T-cell (primary cell): ENCODE measurements around the gene DGKH. TPM values are rescaled to one million over a fixed set of nuclear protein-coding genes. Genes with fewer than 3 reads are reported as not detected.
"Not testable (repeated sequence)": the region's sequence is repeated elsewhere in the genome, so short reads cannot be mapped to it uniquely, and the experiment has no call there.

Experiments
- ATAC-seq, 4 experiments: fragments of 200-7000 bp in 3 of 4; fragments of 150-1000 bp in 1 of 4; cut with Tn5 transposase; replicated peaks in 1 of 4; 1 replicate in 3 of 4; 2 replicates in 1 of 4; pipeline ENCODE4 v1.10.0; 2021; ENCODE audit warnings: moderate library complexity in 3 of 4, mild to moderate bottlenecking in 2 of 4, moderate number of reproducible peaks in 1 of 4
- CTCF ChIA-PET, 2 donors: fragments of 300-600 bp; sonication (Branson Sonifier 250); formaldehyde crosslinking; loops; one replicate each; lab custom pipeline; 2022; ENCODE audit warnings: antibody characterized with exemption in 2 of 2; lab: Charles Lee
- POLR2A ChIA-PET, 2 donors: fragments of 300-600 bp; sonication (Branson Sonifier 250); formaldehyde crosslinking; loops; one replicate each; lab custom pipeline; 2022; ENCODE audit warnings: antibody characterized with exemption in 2 of 2; lab: Charles Lee
- DNase-seq, 35 experiments: peaks; one replicate each; pipeline versions ENCODE4 v3.0.0 to v3.0.0-alpha.2; 2013 to 2023
- H3K27ac ChIP-seq: one replicate; pipeline ENCODE4 v1.5.1; 2013; ENCODE audit warnings: low read length
- H3K27me3 ChIP-seq, 2 experiments: replicated peaks in 1 of 2; 1 replicate in 1 of 2; 2 replicates in 1 of 2; pipeline versions ENCODE4 v1.6.1 to v1.7.0; 2013; ENCODE audit warnings: low read length in 1 of 2, mixed read lengths in 1 of 2; ENCODE audit not compliant: control insufficient read depth in 2 of 2, insufficient read depth in 2 of 2; ENCODE audit errors: extremely low read depth in 1 of 2
- H3K36me3 ChIP-seq, 2 donors: 1 replicate in 1 of 2; 2 replicates in 1 of 2; pipeline versions ENCODE4 v1.6.1 to v1.7.0; 2013; ENCODE audit warnings: low read length in 1 of 2; ENCODE audit not compliant: control insufficient read depth in 2 of 2, insufficient read depth in 1 of 2; ENCODE audit errors: extremely low read depth in 1 of 2
- H3K4me1 ChIP-seq, 2 experiments: 1 replicate in 1 of 2; 2 replicates in 1 of 2; pipeline versions ENCODE4 v1.6.1 to v1.7.0; 2013; ENCODE audit warnings: low read length in 2 of 2, mixed read lengths in 1 of 2; ENCODE audit not compliant: insufficient read depth in 2 of 2, control insufficient read depth in 1 of 2; ENCODE audit errors: extremely low read depth in 1 of 2
- H3K4me3 ChIP-seq, 2 donors: 1 replicate in 1 of 2; 2 replicates in 1 of 2; pipeline versions ENCODE4 v1.5.1 to v1.7.0; 2013; ENCODE audit warnings: mild to moderate bottlenecking in 2 of 2, low read length in 1 of 2, moderate library complexity in 1 of 2; ENCODE audit not compliant: control insufficient read depth in 1 of 2; ENCODE audit errors: extremely low read depth in 1 of 2
- H3K9me3 ChIP-seq: 2 replicates; pipeline ENCODE4 v1.7.0; 2013
- H3K27ac Mint-ChIP-seq, 2 donors: one replicate each; pipeline ENCODE4 v1.8.0; 2020 to 2021; ENCODE audit warnings: mild to moderate bottlenecking in 2 of 2, mixed read lengths in 2 of 2
- H3K27me3 Mint-ChIP-seq, 2 donors: one replicate each; pipeline ENCODE4 v1.8.0; 2021 to 2022; ENCODE audit warnings: mixed read lengths in 2 of 2
- H3K36me3 Mint-ChIP-seq: one replicate; pipeline ENCODE4 v1.8.0; 2021; ENCODE audit warnings: mixed read lengths
- H3K4me1 Mint-ChIP-seq, 3 donors: one replicate each; pipeline ENCODE4 v1.8.0; 2020 to 2022; ENCODE audit warnings: mixed read lengths in 3 of 3, mild to moderate bottlenecking in 1 of 3
- H3K4me3 Mint-ChIP-seq, 3 donors: one replicate each; pipeline ENCODE4 v1.8.0; 2020 to 2022; ENCODE audit warnings: mild to moderate bottlenecking in 3 of 3, mixed read lengths in 3 of 3, moderate library complexity in 3 of 3
- H3K9me3 Mint-ChIP-seq, 3 donors: one replicate each; pipeline ENCODE4 v1.8.0; 2020 to 2022; ENCODE audit warnings: mixed read lengths in 3 of 3
- WGBS: methylation state at CpG from one replicate; pipeline ENCODE4 v1.1.5; 2013; ENCODE audit warnings: missing lambda C conversion rate; ENCODE audit not compliant: insufficient coverage; 5-methylcytosine and 5-hydroxymethylcytosine counted together
- total RNA-seq, 35 experiments: library from RNA in 6 of 35; stranded (reverse) in 6 of 35; fragments of 120-200 nt in 1 of 35; gene quantifications; one replicate each; pipeline versions ENCODE4 v1.2.1 to v1.2.4 and lab custom pipeline; 2013 to 2026

Gene DGKH
- total RNA-seq, 5 donors from 2014 or later (not counting 1 experiment from before 2014, with no cell fraction given), result 8.6 to 14.6 (median 8.8) TPM

GRCh38 chr13:42221121-42221765 lies 172.8 kb downstream of the DGKH start:
- Histone ChIP-seq H3K4me1 (no peaks in the 10 kb centered on the region), H3K27ac (no peak overlapping the region), H3K4me3 (no peak overlapping the region), H3K9me3 (no peaks in the 10 kb centered on the region), H3K27me3 (no peaks in the 10 kb centered on the region), H3K36me3 (peaks cover 0 to 15% of the 10 kb centered on the region in 2 donors)
- Mint-ChIP-seq H3K4me3 (no peak overlapping the region), H3K9me3 (peaks cover 0 to 5% (median 4%) of the 10 kb centered on the region in 3 donors), H3K27ac (no peak overlapping the region), H3K27me3 (no peaks in the 10 kb centered on the region), H3K4me1 (no peaks in the 10 kb centered on the region), H3K36me3 (peaks cover 50% of the 10 kb centered on the region)
- ChIA-PET POLR2A (interaction anchor here in 1 of 2 donors (0.6 kb wide), 2 partner anchors 44 to 79 kb away, joined by 3 to 4 read pairs; no protein-coding TSS in a partner anchor), CTCF (interaction anchor here (0.6 to 1.1 kb wide), 3 partner anchors 8 to 27 kb away, joined by 3 read pairs; no protein-coding TSS in a partner anchor)
- DNase-seq (no peak), ATAC-seq (no peak)
- 100% methylated on average over 1 of the region's 4 CpGs for WGBS

GRCh38 chr13:42223681-42224080 lies 175.2 kb downstream of the DGKH start:
- H3K4me1 Mint-ChIP-seq, result no peaks in the 10 kb centered on the region
- H3K4me3 Mint-ChIP-seq, result no peak overlapping the region
- ChIA-PET CTCF (no interaction called here), POLR2A (interaction anchor here in 1 of 2 donors (0.5 kb wide), 1 partner anchor 1156 kb away, joined by 3 read pairs; no protein-coding TSS in a partner anchor)
- DNase-seq (no peak), ATAC-seq (no peak)
- H3K4me1 ChIP-seq, result no peaks in the 10 kb centered on the region
- peaks cover 0 to 5% (median 4%) of the 10 kb centered on the region in 3 donors for H3K9me3 Mint-ChIP-seq
- no peaks in the 10 kb centered on the region for H3K27me3 Mint-ChIP-seq
- peaks cover 48% of the 10 kb centered on the region for H3K36me3 Mint-ChIP-seq
- peaks cover 0 to 11% of the 10 kb centered on the region in 2 donors for H3K36me3 ChIP-seq
- no peak overlapping the region for H3K27ac Mint-ChIP-seq
- no peak overlapping the region for H3K27ac ChIP-seq
- H3K9me3 ChIP-seq, result no peaks in the 10 kb centered on the region
- H3K27me3 ChIP-seq, result no peaks in the 10 kb centered on the region
- WGBS, result 100% methylated on average over 1 of the region's 4 CpGs
- H3K4me3 ChIP-seq, result no peak overlapping the region

GRCh38 chr13:42225051-42225450 lies 176.6 kb downstream of the DGKH start:
- peaks cover 0 to 5% (median 4%) of the 10 kb centered on the region in 3 donors for H3K9me3 Mint-ChIP-seq

GRCh38 chr13:42226759-42227158 lies 178.3 kb downstream of the DGKH start:
- H3K27ac ChIP-seq, H3K9me3 Mint-ChIP-seq, H3K4me3 ChIP-seq, H3K9me3 ChIP-seq, H3K4me3 Mint-ChIP-seq, H3K27me3 Mint-ChIP-seq, ATAC-seq, H3K27me3 ChIP-seq, DNase-seq, H3K27ac Mint-ChIP-seq, H3K4me1 Mint-ChIP-seq, H3K4me1 ChIP-seq: not testable (repeated sequence)
- POLR2A ChIA-PET, result interaction anchor here in 1 of 2 donors (0.7 kb wide), 1 partner anchor 31 kb away, joined by 4 read pairs; no protein-coding TSS in a partner anchor
- CTCF ChIA-PET, result interaction anchor here in 1 of 2 donors (0.7 kb wide), 1 partner anchor 7 kb away, joined by 3 read pairs; no protein-coding TSS in a partner anchor
- H3K36me3 Mint-ChIP-seq, result peaks cover 40% of the 10 kb centered on the region
- H3K36me3 ChIP-seq, result peaks cover 0 to 12% of the 10 kb centered on the region in 2 donors
- WGBS, result no CpG with 5 or more reads among the region's 5 CpGs

More at GRCh38 chr13:42225051-42225450, 176.6 kb downstream of the DGKH start:
- Mint-ChIP-seq H3K4me3 (no peak overlapping the region), H3K36me3 (peaks cover 52% of the 10 kb centered on the region), H3K4me1 (no peaks in the 10 kb centered on the region), H3K27me3 (no peaks in the 10 kb centered on the region), H3K27ac (no peak overlapping the region)
- ChIA-PET POLR2A (no interaction called here), CTCF (no interaction called here)
- H3K36me3 ChIP-seq, result peaks cover 0 to 17% of the 10 kb centered on the region in 2 donors
- no peak overlapping the region for H3K4me3 ChIP-seq
- H3K9me3 ChIP-seq, result no peaks in the 10 kb centered on the region
- H3K4me1 ChIP-seq, result no peaks in the 10 kb centered on the region
- H3K27me3 ChIP-seq, result no peaks in the 10 kb centered on the region
- WGBS, result 90% methylated on average over 1 of the region's 2 CpGs
- no peak overlapping the region for H3K27ac ChIP-seq
- no peak for DNase-seq
- no peak for ATAC-seq

GRCh38 chr13:42228527-42228926 lies 180.1 kb downstream of the DGKH start:
- H3K4me3 ChIP-seq, result no peak overlapping the region
- no peaks in the 10 kb centered on the region for H3K9me3 ChIP-seq
- H3K27ac Mint-ChIP-seq, result no peak overlapping the region
- H3K27me3 ChIP-seq, result no peaks in the 10 kb centered on the region
- no peak overlapping the region for H3K27ac ChIP-seq
- no peak overlapping the region for H3K4me3 Mint-ChIP-seq
- POLR2A ChIA-PET, result no interaction called here
- peaks cover 40% of the 10 kb centered on the region for H3K36me3 Mint-ChIP-seq
- H3K4me1 Mint-ChIP-seq, result no peaks in the 10 kb centered on the region
- ATAC-seq (no peak), DNase-seq (no peak)
- no peaks in the 10 kb centered on the region for H3K4me1 ChIP-seq
- CTCF ChIA-PET, result interaction anchor here in 1 of 2 donors (0.7 kb wide), 1 partner anchor 9 kb away, joined by 4 read pairs; no protein-coding TSS in a partner anchor
- H3K27me3 Mint-ChIP-seq, result no peaks in the 10 kb centered on the region
- peaks cover 0 to 9% of the 10 kb centered on the region in 2 donors for H3K36me3 ChIP-seq
- peaks cover 0 to 5% (median 4%) of the 10 kb centered on the region in 3 donors for H3K9me3 Mint-ChIP-seq
- no CpG with 5 or more reads among the region's 1 CpG for WGBS

GRCh38 chr13:42229287-42229686 lies 180.8 kb downstream of the DGKH start:
- H3K9me3 Mint-ChIP-seq, result peaks cover 0 to 5% (median 4%) of the 10 kb centered on the region in 3 donors
- POLR2A ChIA-PET, result interaction anchor here in 1 of 2 donors (0.6 kb wide), 1 partner anchor 835 kb away, joined by 4 read pairs; no protein-coding TSS in a partner anchor

More at GRCh38 chr13:42229287-42229686, 180.8 kb downstream of the DGKH start:
- H3K4me1 ChIP-seq, result no peaks in the 10 kb centered on the region
- H3K36me3 Mint-ChIP-seq, result peaks cover 35% of the 10 kb centered on the region
- no peaks in the 10 kb centered on the region for H3K9me3 ChIP-seq
- H3K4me1 Mint-ChIP-seq, result no peaks in the 10 kb centered on the region
- H3K27me3 ChIP-seq, result no peaks in the 10 kb centered on the region
- no peak overlapping the region for H3K27ac Mint-ChIP-seq
- no peak for ATAC-seq
- no peak overlapping the region for H3K4me3 Mint-ChIP-seq
- no peaks in the 10 kb centered on the region for H3K27me3 Mint-ChIP-seq
- no peak overlapping the region for H3K27ac ChIP-seq
- no CpG with 5 or more reads among the region's 3 CpGs for WGBS
- CTCF ChIA-PET, result interaction anchor here (0.7 to 1.4 kb wide), 2 partner anchors 9 to 10 kb away, joined by 3 to 4 read pairs; no protein-coding TSS in a partner anchor
- peaks cover 0 to 6% of the 10 kb centered on the region in 2 donors for H3K36me3 ChIP-seq
- H3K4me3 ChIP-seq, result no peak overlapping the region
- DNase-seq, result no peak
